DMS 273 (cell line): Measurements from ENCODE around the gene RBMS2.

Experiments used
- DNase-seq: peaks from one replicate; lab custom pipeline; 2025; ENCODE audit not compliant: unreplicated experiment; lab: John Stamatoyannopoulos, UW

Gene RBMS2

DNA sequence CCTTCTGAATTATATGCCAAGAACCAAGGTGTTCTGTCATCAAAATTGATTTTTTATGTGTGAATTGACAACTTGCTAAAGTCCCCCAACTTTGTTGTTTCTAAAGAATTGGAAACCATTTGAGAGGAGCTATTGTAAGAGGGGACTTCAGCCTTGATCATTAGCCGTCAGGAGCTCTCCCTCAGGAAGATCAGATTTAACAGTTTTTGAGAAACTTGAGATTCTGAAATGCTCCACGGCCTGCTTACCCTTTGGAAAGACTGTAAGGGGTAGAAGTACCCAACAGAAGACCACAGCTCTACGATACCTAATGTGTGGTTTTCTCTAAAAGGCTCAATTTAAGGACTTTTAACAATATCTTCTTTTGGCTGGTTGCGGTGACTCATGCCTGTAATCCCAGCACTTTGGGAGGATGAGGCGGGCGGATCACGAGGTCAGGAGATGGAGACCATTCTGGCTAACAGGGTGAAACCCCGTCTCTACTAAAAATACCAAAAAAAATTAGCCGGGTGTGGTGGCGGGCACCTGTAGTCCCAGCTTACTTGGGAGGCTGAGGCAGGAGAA lies 57.4 kb downstream of the RBMS2 start:
- DNase-seq = no peak

GRCh38 chr12:56581418-56582145 lies 60.0 kb downstream of the RBMS2 start:
- no peak for DNase-seq

DNA sequence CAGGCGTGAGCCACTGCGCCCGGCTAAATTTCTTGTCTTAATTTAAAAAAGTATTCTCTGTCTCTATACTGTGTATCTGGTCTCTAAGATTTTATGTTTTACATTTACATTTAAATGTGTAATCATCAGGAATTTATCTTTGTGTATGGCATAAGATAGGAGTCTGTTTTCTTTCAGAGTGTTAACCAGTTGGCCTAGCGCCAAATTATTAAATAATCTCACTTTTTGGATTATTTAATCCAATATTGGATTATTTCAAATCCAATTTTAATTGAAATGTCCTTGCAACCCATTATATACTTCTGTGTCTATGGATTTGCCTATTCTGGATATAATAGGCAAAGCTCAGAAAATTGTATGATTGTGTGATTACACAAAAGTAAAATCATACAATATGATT lies 63.5 kb downstream of the RBMS2 start:
- DNase-seq = no peak

DNA sequence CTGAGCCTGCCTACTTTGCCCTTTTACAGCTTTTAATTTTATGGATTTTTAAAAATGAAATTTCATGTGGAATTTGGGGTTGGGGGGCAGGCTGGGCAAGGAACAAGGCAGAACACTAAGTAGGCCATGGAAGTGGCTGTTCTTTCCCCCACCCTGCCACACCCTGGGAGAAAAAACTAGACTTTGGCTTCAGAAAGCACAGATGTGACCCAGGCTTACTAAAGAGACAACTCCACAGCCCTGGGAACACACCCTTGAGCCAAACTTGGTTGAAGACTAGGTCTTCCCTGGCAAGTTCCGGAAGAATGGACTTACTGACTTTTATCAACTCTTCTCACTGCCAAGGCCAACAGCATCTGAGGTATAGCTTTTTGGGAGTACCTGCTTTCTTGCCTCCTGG lies 68.2 kb downstream of the RBMS2 start:
- no peak for DNase-seq

DNA sequence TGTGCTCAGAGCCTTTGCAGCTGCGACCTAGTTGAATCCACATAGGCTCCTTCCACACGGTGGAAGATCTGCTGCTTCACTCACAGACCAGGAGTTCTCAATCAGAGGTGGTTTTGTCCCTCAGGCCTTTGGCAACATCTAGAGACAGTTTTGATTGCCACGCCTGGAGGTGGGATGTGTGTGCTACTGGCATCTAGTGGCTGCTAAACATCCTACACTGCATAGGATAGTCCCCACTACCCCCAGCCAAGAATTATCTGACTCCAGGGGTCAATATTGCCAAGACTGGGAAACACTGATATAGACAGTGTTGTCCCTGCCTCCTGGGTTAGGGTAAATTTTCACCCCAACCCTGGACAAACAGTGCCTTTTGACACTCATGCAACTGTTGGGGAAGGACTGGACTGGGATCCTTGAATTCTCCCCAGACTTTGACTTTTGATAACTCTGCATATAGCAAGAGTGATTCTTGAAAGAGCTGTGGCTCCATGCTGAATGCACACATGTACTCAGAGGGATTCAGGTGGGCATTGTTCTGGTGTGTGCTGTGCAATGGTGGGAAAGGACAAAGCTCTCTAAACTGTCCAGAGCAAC lies 68.7 kb downstream of the RBMS2 start:
- DNase-seq = peak; percentile 30

DNA sequence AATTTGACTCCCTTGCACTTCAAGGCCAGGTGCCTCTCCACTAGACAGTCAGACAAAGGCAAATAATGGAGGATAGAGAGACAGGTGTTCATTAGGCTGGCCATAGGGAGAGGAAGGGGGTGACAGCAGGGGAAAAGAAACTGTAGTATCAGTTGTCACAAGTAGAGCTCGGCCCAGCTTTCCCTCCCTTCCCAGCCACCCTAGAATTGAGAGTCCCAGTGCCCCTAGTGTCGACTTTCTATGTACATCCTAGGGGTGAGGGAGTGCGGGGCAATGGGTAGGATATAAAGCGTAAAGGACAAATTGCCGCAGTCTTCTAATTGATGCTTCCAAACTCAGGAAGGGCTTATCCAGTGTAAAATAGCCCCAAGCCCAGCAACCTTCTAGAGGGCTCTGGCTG lies 69.5 kb downstream of the RBMS2 start:
- peak; percentile 37 for DNase-seq

DNA sequence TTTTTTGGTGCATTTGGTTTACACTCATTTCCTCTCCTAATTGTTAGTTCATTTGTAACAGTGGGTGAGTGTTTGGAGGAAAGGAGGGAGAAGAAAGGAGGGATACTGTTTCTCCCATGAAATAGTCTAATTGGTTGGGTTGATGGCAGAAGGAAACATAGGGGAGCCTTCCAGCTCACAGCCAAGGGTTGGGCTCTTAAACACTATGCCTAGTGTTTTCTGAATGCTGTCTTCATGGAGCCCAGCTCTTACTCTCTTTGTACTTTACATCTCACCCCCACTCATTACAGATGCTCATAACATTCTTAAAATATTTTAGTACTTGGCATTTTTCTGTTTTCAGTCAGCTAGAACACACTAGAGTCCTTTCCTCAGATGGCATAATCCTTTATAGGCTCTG lies 70.3 kb downstream of the RBMS2 start:
- no peak for DNase-seq

DNA sequence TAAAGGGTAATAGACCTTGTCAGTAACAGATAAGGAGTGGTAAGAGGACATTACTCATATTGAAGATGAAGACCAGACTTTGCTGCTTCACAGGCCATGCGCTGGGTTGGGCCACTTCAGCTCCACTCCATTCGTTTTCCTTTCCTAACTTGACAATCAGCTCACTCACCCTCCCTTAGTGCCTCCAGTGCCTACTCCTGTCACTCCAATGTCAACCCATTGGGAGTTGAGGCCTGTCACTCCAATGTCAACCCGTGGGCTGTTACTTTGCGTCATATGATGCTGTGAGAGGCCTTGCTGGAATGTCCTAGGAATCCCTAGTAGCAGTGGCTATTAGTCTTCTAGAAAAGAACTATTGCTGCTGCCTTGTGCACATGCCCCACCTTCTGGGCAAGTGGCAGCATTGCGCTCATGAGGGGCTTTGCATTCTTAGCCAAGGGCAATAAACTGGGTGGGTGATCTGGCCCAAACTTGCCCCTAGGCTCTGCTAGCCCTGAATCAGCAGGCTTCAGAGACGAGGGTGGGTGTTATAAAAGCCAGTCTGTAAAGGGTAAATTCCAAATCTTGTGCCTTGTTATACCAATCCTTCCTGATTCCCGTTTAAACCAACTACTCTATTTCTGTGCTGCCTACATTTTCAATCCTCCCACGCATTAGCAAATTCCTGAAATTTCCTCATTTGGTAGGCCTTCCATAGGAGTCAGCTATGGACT lies 72.4 kb downstream of the RBMS2 start:
- peak; percentile 69 for DNase-seq

DNA sequence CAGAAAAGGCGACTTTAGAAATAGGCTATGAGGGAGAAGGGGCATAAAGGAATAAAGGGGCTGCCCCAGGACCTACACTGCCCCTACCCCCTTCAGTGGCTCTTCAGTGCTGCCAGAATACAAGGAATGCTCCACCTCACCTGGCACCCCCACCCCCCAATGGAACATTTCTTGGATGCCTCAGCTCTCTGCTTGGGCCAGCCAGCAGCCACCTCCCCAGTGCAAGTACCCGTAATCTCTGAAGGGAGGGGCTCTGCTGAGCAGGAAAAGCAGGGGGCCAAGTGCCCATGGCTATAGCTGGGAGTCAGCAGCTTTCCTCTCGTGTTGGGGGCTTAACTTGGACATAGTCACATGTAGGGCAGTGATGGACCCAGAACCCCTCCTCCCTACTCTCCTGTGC lies 75.2 kb downstream of the RBMS2 start:
- DNase-seq = no peak

DNA sequence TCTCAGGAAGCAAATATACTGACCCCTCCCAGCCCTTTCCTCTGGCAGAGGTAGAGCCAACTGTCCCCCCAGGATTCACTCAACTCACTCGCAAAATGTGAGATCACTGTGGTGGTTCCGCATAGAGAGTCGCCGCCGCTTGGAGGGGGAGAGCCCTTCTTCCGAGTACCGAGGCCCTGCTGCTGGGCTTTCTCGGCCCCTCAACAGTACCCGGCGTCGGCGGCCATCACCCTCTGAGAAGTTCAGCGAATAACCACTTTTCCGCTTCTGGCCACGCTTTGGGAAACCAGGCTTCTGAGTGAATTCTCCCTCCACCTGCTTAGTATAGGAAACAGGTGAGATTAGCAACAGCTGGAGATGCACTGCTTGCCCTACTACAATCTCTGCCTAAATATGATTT lies 77.4 kb downstream of the RBMS2 start:
- no peak for DNase-seq

- no peak for DNase-seq
Measured at GRCh38 chr12:56599797-56600196, 78.2 kb downstream of the RBMS2 start.

DNA sequence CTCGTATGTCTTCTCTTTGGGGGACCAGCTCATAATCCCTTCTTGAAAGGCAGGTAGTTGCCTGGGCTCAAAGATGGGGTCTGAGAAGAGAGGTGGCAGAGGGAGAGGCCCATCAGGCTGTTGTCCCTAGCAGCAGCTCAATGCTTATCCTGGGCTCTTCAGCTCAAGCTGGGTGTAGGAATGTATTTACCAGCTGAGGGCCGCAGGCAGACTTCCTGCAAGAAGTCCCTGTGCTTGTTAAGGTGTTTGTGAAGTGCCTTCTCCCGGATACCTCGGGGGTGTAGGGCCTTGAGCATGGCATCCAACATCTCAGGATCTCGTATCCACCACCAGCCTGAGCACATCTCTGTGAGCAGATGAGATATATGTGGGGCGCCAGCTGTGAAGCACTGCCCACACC lies 79.1 kb downstream of the RBMS2 start:
- DNase-seq = no peak

GRCh38 chr12:56601503-56601902 lies 79.9 kb downstream of the RBMS2 start:
- peak; percentile 31 for DNase-seq

GRCh38 chr12:56602239-56602638 lies 80.6 kb downstream of the RBMS2 start:
- DNase-seq = no peak

GRCh38 chr12:56604355-56604754 lies 82.7 kb downstream of the RBMS2 start:
- no peak for DNase-seq

- no peak for DNase-seq
Measured at GRCh38 chr12:56614627-56615026, 93.0 kb downstream of the RBMS2 start.

DNA sequence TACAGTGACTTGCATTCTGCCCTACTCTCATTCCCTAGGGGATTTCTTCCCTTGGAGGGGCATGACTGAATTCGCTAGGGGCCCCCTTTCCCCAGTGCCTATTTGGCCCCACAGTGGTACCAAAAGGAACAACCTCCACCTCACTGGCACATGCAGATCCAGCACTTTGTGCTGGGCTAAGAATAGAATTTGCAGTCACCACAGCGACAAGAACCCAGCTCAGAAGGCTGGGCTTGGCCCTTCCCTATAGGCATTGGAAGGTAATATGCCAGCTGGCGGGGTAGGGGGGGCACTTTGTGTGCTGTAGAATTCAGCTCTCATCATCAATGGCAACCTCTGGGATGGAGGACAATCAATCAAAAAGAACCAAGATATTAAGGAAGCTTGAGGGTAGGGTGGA lies 94.6 kb downstream of the RBMS2 start:
- DNase-seq = no peak

DNA sequence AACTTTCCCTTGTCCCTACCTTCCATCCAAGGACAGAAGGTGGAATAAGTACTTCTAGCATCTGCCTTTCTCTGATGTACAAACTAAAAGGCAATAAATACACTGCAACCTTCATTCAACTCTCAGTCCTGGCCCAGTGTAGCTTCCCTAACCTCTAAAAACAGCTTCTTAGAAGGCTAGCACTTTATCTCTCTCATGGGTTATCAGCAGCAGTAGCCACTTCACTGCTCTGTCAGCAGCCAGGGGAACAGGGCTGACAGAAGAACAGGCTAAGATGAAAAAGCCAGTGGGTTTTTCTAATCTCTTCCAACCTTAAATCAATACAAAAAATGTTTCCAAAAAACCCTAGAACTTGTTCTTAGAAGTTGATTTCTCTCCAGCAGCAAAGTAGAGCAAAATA lies 95.3 kb downstream of the RBMS2 start:
- no peak for DNase-seq

GRCh38 chr12:56622535-56622934 lies 100.9 kb downstream of the RBMS2 start:
- no peak for DNase-seq

- DNase-seq = no peak
Measured at GRCh38 chr12:56626701-56627100, 105.1 kb downstream of the RBMS2 start.

DNA sequence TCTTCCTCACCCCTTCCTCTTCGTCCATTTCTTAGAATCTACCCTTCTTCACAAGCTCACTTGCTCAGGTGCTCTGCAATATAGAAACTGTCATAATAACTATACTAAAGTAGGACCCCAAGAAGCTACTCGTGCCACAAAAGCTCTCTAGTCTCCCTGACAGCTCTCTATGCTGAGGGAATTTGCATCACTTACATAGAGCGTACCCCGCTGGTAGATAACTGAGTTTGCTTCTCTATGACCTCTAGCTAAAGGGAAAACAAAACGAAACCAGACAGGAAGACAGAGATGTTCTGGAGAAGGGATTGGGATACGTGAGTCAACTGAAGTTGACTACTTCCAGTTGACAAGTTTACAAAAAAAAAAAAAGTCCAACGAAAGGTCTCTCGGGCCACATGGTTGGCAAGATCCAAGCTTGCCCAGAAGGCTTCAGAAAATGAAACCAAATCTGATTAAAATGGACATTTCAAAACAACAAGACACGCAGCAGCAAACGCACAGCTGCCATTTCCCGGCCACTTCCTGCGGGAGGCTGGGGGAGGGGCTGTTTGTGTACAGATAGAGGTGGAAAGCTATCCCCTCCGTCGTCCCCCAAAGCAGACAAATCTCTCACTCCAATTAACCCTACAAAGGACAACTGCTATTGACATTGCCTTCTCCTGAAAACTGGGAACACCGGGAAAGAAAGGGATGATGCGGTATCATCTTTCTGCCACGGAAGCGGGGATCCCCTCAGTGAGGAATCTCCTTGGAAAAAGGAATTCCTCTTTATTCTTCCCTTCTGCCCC lies 107.2 kb downstream of the RBMS2 start:
- peak; percentile 61 for DNase-seq
